Mammary epithelial cell (primary cell): ENCODE measurements around the gene LYZL1.

Experiments
- CTCF ChIP-seq, 2 donors: IDR thresholded peaks in 1 of 2; conservative IDR thresholded peaks in 1 of 2; 2 replicates each; pipeline ENCODE4 v1.5.1; 2011 to 2012; ENCODE audit warnings: inconsistent platforms in 2 of 2, low read length in 2 of 2, mild to moderate bottlenecking in 2 of 2, control low read depth in 1 of 2, low read depth in 1 of 2; ENCODE audit not compliant: insufficient read depth in 1 of 2; ENCODE audit errors: extremely low read depth in 1 of 2
- EZH2 ChIP-seq: IDR thresholded peaks from 2 replicates; pipeline ENCODE4 v1.6.1; 2012; ENCODE audit warnings: low read length, inconsistent platforms, borderline replicate concordance

GRCh38 chr10:29273478-29273877 is 15.4 kb upstream of the LYZL1 start:
- TF ChIP-seq CTCF (conservative IDR thresholded peaks at IDR 0.05 in 1 of 2, IDR thresholded peaks at IDR 0.05 in 1 of 2; ENCODE audit: extremely low read depth in 1 of 2, insufficient read depth in 1 of 2, low read depth in 1 of 2, low read length in 2 of 2) (no peak), EZH2 (no peak)
